Common myeloid progenitor, CD34-positive (primary cell): ENCODE results near the gene WDR26.
"Not testable (repeated sequence)": the region's sequence is repeated elsewhere in the genome, so short reads cannot be mapped to it uniquely, and the experiment has no call there.

ENCODE experiments used
- CTCF ChIA-PET: fragments of 350-600 bp; sonication (Branson Sonifier 250); formaldehyde crosslinking; loops from one replicate; lab custom pipeline; 2021; ENCODE audit warnings: antibody characterized with exemption; lab: Charles Lee
- POLR2A ChIA-PET: fragments of 350-600 bp; sonication (Branson Sonifier 250); formaldehyde crosslinking; loops from one replicate; lab custom pipeline; 2021; ENCODE audit warnings: antibody characterized with exemption; lab: Charles Lee
- DNase-seq, 3 donors: peaks; one replicate each; pipeline versions ENCODE4 v3.0.0 to v3.0.0-alpha.2; 2013
- H3K27ac ChIP-seq, 2 experiments: 1 replicate in 1 of 2; 2 replicates in 1 of 2; pipeline ENCODE4 v1.7.0; 2013; ENCODE audit warnings: inconsistent platforms in 2 of 2, low read length in 2 of 2, mild to moderate bottlenecking in 2 of 2, low read depth in 1 of 2, moderate library complexity in 1 of 2; ENCODE audit not compliant: severe bottlenecking in 2 of 2, insufficient read depth in 1 of 2, poor library complexity in 1 of 2
- H3K27me3 ChIP-seq, 5 experiments: replicated peaks in 2 of 5; 1 replicate in 3 of 5; 2 replicates in 2 of 5; pipeline versions ENCODE4 v1.6.1 to v1.7.0; 2013; ENCODE audit warnings: low read length in 4 of 5, mild to moderate bottlenecking in 2 of 5, moderate library complexity in 2 of 5, inconsistent platforms in 1 of 5; ENCODE audit not compliant: insufficient read depth in 5 of 5, control insufficient read depth in 4 of 5
- H3K36me3 ChIP-seq, 4 experiments: 1 replicate in 2 of 4; 2 replicates in 2 of 4; pipeline versions ENCODE4 v1.6.1 to v1.7.0; 2013; ENCODE audit warnings: low read length in 3 of 4, control low read depth in 1 of 4, mild to moderate bottlenecking in 1 of 4; ENCODE audit not compliant: control insufficient read depth in 4 of 4, insufficient read depth in 4 of 4
- H3K4me1 ChIP-seq, 4 experiments: 1 replicate in 3 of 4; 2 replicates in 1 of 4; pipeline versions ENCODE4 v1.6.1 to v1.7.1; 2013; ENCODE audit warnings: low read length in 3 of 4, mild to moderate bottlenecking in 3 of 4, control low read depth in 1 of 4, inconsistent platforms in 1 of 4, moderate library complexity in 1 of 4; ENCODE audit not compliant: control insufficient read depth in 4 of 4, insufficient read depth in 4 of 4; ENCODE audit errors: control extremely low read depth in 1 of 4
- H3K4me3 ChIP-seq, 7 experiments: 1 replicate in 4 of 7; 2 replicates in 3 of 7; pipeline versions ENCODE4 v1.5.1 to v1.7.0; 2013; ENCODE audit warnings: mild to moderate bottlenecking in 7 of 7, low read length in 6 of 7, moderate library complexity in 6 of 7, inconsistent platforms in 2 of 7, low read depth in 2 of 7, control low read depth in 1 of 7; ENCODE audit not compliant: insufficient read depth in 4 of 7, control insufficient read depth in 1 of 7; ENCODE audit errors: extremely low read depth in 1 of 7
- H3K9me3 ChIP-seq, 5 experiments: 1 replicate in 4 of 5; 2 replicates in 1 of 5; pipeline versions ENCODE4 v1.6.1 to v1.7.1; 2013; ENCODE audit warnings: low read length in 4 of 5, mild to moderate bottlenecking in 2 of 5, inconsistent platforms in 1 of 5, low read depth in 1 of 5, moderate library complexity in 1 of 5; ENCODE audit not compliant: control insufficient read depth in 4 of 5, insufficient read depth in 2 of 5; ENCODE audit errors: control extremely low read depth in 1 of 5
- WGBS: methylation state at CpG from one replicate; pipeline ENCODE4 v1.1.5; 2013; ENCODE audit not compliant: insufficient coverage; 5-methylcytosine and 5-hydroxymethylcytosine counted together

Gene WDR26

DNA sequence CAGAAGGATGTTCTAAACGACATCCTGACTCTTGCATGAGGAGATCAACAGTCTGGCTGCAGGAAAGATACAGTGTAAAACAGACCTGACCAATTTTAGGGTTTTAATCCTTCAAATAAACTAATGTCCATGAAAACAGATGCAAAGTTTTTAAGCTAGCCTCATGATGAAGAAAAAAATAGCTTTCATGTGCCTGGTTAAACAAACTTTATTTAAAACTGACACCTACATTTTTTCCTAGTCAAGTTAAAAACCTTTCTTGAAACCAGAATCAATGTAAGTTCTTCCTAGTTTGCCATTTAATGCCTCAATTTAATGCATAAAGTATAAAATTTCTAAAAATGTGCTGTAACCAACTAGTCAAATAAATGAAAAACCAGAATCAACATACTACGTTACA lies 2.9 kb downstream of the WDR26 start:
- Histone ChIP-seq H3K36me3 (peaks cover 5 to 7% (median 7%) of the 10 kb centered on the region in 4 experiments), H3K27ac (peak overlapping the region in 1 of 2 experiments; percentile 54), H3K4me3 (peak overlapping the region in 4 of 7 experiments; percentile 36 to 96 (median 70)), H3K27me3 (no peaks in the 10 kb centered on the region), H3K9me3 (no peaks in the 10 kb centered on the region), H3K4me1 (peaks cover 38 to 53% (median 42%) of the 10 kb centered on the region in 4 experiments)
- 50% methylated on average over 1 of the region's 2 CpGs for WGBS
- CTCF ChIA-PET = interaction anchor here (0.8 to 9.0 kb wide), 5 partner anchors 16 to 97 kb away, joined by 3 to 57 read pairs (median 3); no protein-coding TSS in a partner anchor
- no peak for DNase-seq
- POLR2A ChIA-PET = no interaction called here

DNA sequence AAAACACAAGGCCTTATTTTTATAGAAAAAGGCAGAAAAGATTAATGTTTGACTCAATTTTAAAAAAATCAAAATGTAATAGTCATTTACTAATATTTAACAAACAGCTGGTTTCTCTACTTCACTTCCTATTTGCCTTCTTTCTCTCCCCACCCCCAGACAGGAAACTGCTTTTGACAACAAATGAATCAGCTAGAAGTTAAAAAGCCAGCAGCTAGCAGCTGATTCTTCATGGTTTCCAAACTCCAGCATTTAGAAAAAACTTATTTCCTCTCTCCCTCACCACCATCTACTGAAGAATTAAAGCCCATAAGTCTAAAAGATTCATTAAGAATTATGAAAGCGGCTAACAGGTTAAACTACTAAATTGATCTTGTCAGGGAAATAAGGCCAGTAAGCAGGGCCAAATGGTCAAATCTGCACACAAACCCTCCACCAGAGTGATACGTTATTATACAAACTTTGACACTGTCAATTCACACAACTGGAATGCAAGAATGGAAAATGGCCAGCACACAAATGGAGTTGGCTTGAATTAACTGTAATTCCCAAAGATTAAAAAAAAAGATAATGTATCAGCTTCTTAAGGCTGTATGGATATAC lies 4.0 kb downstream of the WDR26 start:
- WGBS = 10% methylated on average over 2 of the region's 2 CpGs
- CTCF ChIA-PET = interaction anchor here (0.9 to 9.0 kb wide), 3 partner anchors 13 to 28 kb away, joined by 3 to 57 read pairs (median 3); no protein-coding TSS in a partner anchor

DNA sequence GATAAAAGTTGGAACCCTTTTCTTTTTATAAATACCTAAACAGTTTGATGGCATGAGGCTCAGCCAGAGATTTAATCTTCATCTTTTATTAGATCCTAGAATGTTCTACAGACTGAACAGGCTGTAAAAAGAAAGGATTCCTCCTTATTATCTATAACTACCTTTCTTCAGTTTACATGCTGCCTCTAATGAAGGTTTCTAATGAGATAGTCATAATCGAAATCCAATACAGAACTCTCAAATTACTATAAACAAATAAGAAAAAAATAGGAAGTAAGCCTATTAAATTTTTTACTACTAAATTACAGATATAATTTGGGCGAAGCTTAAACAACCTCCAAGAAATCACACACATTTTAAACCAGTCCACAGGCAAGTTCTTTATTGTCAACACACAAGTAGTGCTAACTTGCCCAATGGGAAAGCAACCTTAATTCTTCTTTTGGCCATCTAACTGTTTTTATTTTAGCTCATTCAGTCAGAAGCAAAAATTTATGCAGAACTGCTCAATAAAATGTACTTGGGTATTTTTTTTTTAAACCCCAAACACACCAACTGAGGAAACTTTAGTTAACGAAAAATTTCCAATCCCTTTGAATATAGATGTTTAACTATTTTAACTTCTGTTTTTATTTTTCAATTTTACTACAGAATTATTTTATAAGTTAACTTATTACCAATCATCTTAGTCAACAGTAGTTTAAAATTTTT lies 4.8 kb downstream of the WDR26 start:
- ChIA-PET POLR2A (interaction anchor here (0.6 to 1.1 kb wide), 2 partner anchors 8 to 50 kb away, joined by 3 read pairs; no protein-coding TSS in a partner anchor), CTCF (interaction anchor here (0.6 to 9.0 kb wide), 4 partner anchors 12 to 29 kb away, joined by 3 to 57 read pairs (median 4); no protein-coding TSS in a partner anchor)
- Histone ChIP-seq H3K27ac (peak overlapping the region in 1 of 2 experiments; percentile 66), H3K27me3 (no peaks in the 10 kb centered on the region), H3K36me3 (peaks cover 5 to 14% (median 9%) of the 10 kb centered on the region in 4 experiments), H3K4me3 (peak overlapping the region in 1 of 7 experiments; percentile 66), H3K4me1 (peaks cover 30 to 37% (median 33%) of the 10 kb centered on the region in 4 experiments), H3K9me3 (no peaks in the 10 kb centered on the region)
- WGBS = no CpG with 5 or more reads among the region's 3 CpGs
- DNase-seq = no peak

More for the DNA sequence above, 4.0 kb downstream of the WDR26 start:
- peak; percentile 73 to 92 (median 87) for DNase-seq
- Histone ChIP-seq H3K9me3 (no peaks in the 10 kb centered on the region), H3K27me3 (no peaks in the 10 kb centered on the region), H3K4me1 (peaks cover 38 to 44% (median 38%) of the 10 kb centered on the region in 4 experiments), H3K36me3 (peaks cover 5 to 9% (median 7%) of the 10 kb centered on the region in 4 experiments), H3K4me3 (peak overlapping the region in 5 of 7 experiments; percentile 38 to 66 (median 58)), H3K27ac (peak overlapping the region in 1 of 2 experiments; percentile 66)
- POLR2A ChIA-PET = interaction anchor here (1.1 kb wide), 1 partner anchor 9 kb away, joined by 3 read pairs; no protein-coding TSS in a partner anchor

DNA sequence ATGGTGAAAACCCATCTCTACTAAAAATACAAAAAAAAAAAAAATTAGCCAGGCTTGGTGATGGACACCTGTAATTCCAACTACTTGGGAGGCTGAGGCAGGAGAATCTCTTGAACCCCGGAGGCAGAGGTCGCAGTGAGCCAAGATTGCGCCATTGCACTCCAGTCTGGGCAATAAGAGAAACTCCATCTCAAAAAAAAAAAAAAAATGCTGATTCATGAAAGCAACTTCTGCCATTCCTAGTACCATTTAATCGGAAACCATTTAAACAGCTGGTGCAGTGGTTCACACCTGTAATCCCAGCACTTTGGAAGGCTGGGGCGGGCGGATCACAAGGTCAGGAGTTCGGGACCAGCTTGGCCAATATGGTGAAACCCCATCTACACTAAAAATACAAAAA lies 5.9 kb downstream of the WDR26 start:
- CTCF ChIA-PET = interaction anchor here (1.6 to 9.0 kb wide), 2 partner anchors 11 to 30 kb away, joined by 4 to 57 read pairs; no protein-coding TSS in a partner anchor
- H3K27ac ChIP-seq, POLR2A ChIA-PET, H3K4me3 ChIP-seq, DNase-seq, H3K27me3 ChIP-seq, H3K9me3 ChIP-seq: not testable (repeated sequence)
- WGBS = 94% methylated on average over 3 of the region's 7 CpGs
- Histone ChIP-seq H3K36me3 (peaks cover 15 to 24% (median 16%) of the 10 kb centered on the region in 4 experiments), H3K4me1 (peaks cover 30 to 37% (median 33%) of the 10 kb centered on the region in 4 experiments)

DNA sequence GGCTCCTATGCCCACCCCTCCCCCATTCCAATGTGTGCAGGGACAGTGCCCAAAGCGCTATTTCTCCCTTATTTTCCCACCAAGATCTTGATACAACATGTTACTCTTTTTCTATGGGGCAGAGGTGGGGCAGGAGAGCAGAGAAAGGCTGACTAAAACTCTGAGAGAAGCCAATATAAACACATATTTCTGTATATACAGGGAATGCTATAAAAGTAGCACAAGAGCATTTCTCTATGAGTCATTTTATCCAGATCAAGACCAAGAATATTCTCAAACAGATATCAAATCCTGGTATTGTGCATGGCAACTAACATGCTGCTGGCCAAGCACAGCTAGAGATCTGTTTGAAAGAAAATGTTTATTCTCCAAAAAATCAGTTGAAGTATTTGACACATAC lies 7.3 kb downstream of the WDR26 start:
- no peak for DNase-seq
- POLR2A ChIA-PET = no interaction called here
- CTCF ChIA-PET = interaction anchor here (4.5 kb wide), 1 partner anchor 30 kb away, joined by 23 read pairs; no protein-coding TSS in a partner anchor
- Histone ChIP-seq H3K36me3 (peaks cover 21 to 38% (median 26%) of the 10 kb centered on the region in 4 experiments), H3K4me3 (no peak overlapping the region), H3K27me3 (no peaks in the 10 kb centered on the region), H3K4me1 (peaks cover 20 to 27% (median 24%) of the 10 kb centered on the region in 4 experiments), H3K27ac (no peak overlapping the region), H3K9me3 (no peaks in the 10 kb centered on the region)
- no CpG with 5 or more reads among the region's 1 CpG for WGBS

DNA sequence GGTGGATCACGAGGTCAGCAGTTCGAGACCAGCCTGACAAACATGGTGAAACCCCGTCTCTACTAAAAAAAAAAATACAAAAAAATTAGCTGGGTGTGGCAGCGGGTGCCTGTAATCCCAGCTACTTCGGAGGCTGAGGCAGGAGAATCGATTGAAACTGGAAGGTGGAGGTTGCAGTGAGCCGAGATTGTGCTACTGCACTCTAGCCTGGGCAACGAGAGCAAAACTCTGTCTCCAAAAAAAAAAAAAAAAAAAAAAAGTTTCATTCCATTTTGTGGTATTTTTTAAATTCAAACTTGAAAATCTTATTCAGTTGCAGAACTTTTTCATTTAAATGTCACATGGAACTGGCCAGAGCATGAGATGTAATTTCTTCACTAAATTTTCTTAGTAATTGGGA lies 7.7 kb downstream of the WDR26 start:
- Histone ChIP-seq H3K4me1 (peaks cover 15 to 22% (median 19%) of the 10 kb centered on the region in 4 experiments), H3K36me3 (peaks cover 23 to 43% (median 30%) of the 10 kb centered on the region in 4 experiments)
- H3K27ac ChIP-seq, H3K27me3 ChIP-seq, DNase-seq, H3K4me3 ChIP-seq, H3K9me3 ChIP-seq: not testable (repeated sequence)
- 89% methylated on average over 6 of the region's 8 CpGs for WGBS
- ChIA-PET CTCF (interaction anchor here (1.8 to 4.5 kb wide), 2 partner anchors 10 to 31 kb away, joined by 5 to 23 read pairs; no protein-coding TSS in a partner anchor), POLR2A (interaction anchor here (0.6 kb wide), 1 partner anchor 1226 kb away, joined by 3 read pairs; no protein-coding TSS in a partner anchor)
